ENCODE measurements around the gene ADGRF3. TPM values are rescaled to one million over a fixed set of nuclear protein-coding genes. Genes with fewer than 3 reads are reported as not detected.

ADGRF3 gene
- total and polyA plus RNA-seq, 2 of the 13 experiments (the other 11 are each of a cell fraction or from before 2014, with no cell fraction given): 0.40 to 1.5 TPM

GRCh38 chr2:26314243-26314642, 32.3 kb downstream of the ADGRF3 start:
- Histone ChIP-seq H3K79me2 (ENCODE audit: insufficient read depth, low read length) (no peaks in the 10 kb centered on the region), H2AFZ (ENCODE audit: low read length) (no peak overlapping the region), H3K4me1 (ENCODE audit: insufficient read depth, low read length) (no peaks in the 10 kb centered on the region), H3K4me3 (replicated peaks in 1 of 3; ENCODE audit: insufficient read depth in 1 of 3, low read depth in 2 of 3, low read length in 3 of 3) (no peak overlapping the region), H3K27ac (ENCODE audit: extremely low read length, insufficient read depth, low read length) (no peak overlapping the region), H3K27me3 (ENCODE audit: control insufficient read depth in 1 of 2, insufficient read depth in 2 of 2, low read length in 2 of 2) (peaks cover 10 to 84% of the 10 kb centered on the region in 2 experiments; a peak in 4 of 5 replicates), H3K36me3 (replicated peaks in 1 of 2; ENCODE audit: control insufficient read depth in 1 of 2, insufficient read depth in 2 of 2, low read length in 2 of 2) (no peaks in the 10 kb centered on the region), H4K20me1 (ENCODE audit: insufficient read depth, low read length) (no peaks in the 10 kb centered on the region), H3K9ac (ENCODE audit: insufficient read depth, low read depth, low read length) (no peak overlapping the region), H3K4me2 (ENCODE audit: low read depth, low read length) (no peak overlapping the region), H3K9me3 (ENCODE audit: low read length) (no peaks in the 10 kb centered on the region)
- intact Hi-C loops (cut with micrococcal nuclease; ENCODE audit: unreplicated experiment): no loop called here
- peak; percentile 26 for DNase-seq (ENCODE audit: low spot score)
- no TSS peak for BruUV-seq (replicated peaks)
- POLR2A ChIA-PET: interaction anchor here (0.6 kb wide), 1 partner anchor 69 kb away, joined by 3 read pairs; no protein-coding TSS in a partner anchor
- 7% methylated on average over 3 of the region's 8 CpGs for WGBS (ENCODE audit: low lambda C conversion rate)
- FAIRE-seq: no peak
- in situ Hi-C loops (cut with HindIII; ENCODE audit: extremely low pct_ligation_motif_present, low pct_unique_long_range_greater_than_20kb): no loop called here
- CTCF ChIA-PET (ENCODE audit: low intra/inter-chr PET ratio, low total read pairs): interaction anchor here (0.8 to 1.1 kb wide), 3 partner anchors 76 to 155 kb away, joined by 3 to 4 read pairs (median 3); no protein-coding TSS in a partner anchor
- peak; percentile 84 for ATAC-seq
- TF ChIP-seq ZFX (CRISPR knock-in tag; IDR thresholded peaks at IDR 0.05; ENCODE audit: low read depth) (peak; percentile 25; the same call in 1 of the 2 replicates), CTCF (CRISPR knock-in tag; IDR thresholded peaks at IDR 0.05) (peak; percentile 94), HNF1B (CRISPR knock-in tag; IDR thresholded peaks at IDR 0.05) (peak; percentile 59), ZC3H13 (CRISPR knock-in tag; IDR thresholded peaks at IDR 0.05) (no peak), IKZF4 (CRISPR knock-in tag; IDR thresholded peaks at IDR 0.05; ENCODE audit: borderline replicate concordance, low read depth, not compliant biosample characterization) (no peak), ZNF770 (CRISPR knock-in tag; IDR thresholded peaks at IDR 0.05) (no peak), KDM5B (CRISPR knock-in tag; IDR thresholded peaks at IDR 0.05; ENCODE audit: borderline replicate concordance) (peak; percentile 37; the same call in 1 of the 2 replicates), ZSCAN21 (CRISPR knock-in tag; IDR thresholded peaks at IDR 0.05; ENCODE audit: borderline replicate concordance) (0 out of 2 replicates have a peak, but pooled peaks have one; percentile 23), HMGXB4 (CRISPR knock-in tag; IDR thresholded peaks at IDR 0.05; ENCODE audit: borderline replicate concordance in 1 of 2, low read depth in 1 of 2) (0 out of 4 replicates have a peak, but pooled peaks of 1 of the 2 experiments have one; percentile 32), PATZ1 (CRISPR knock-in tag; IDR thresholded peaks at IDR 0.05) (0 out of 2 replicates have a peak, but pooled peaks have one; percentile 21), NR2F6 (IDR thresholded peaks at IDR 0.05) (no peak), NR2F6 (CRISPR knock-in tag; IDR thresholded peaks at IDR 0.05) (peak; percentile 59)
